ENCODE measurements around the gene POLD4.

POLD4 gene

GRCh38 chr11:67375320-67376055 lies 22.1 kb upstream of the POLD4 start:
- H3K27ac ChIP-seq (ENCODE audit: low read depth, low read length, severe bottlenecking) = no peak overlapping the region
- peaks cover 46% of the 10 kb centered on the region for H3K4me1 ChIP-seq (ENCODE audit: control insufficient read depth, insufficient read depth, low read length, poor library complexity, severe bottlenecking)
- H3K36me3 ChIP-seq (ENCODE audit: control insufficient read depth, insufficient read depth, low read length) = no peaks in the 10 kb centered on the region
- no peak overlapping the region for H3K4me3 ChIP-seq (ENCODE audit: extremely low read depth, insufficient read depth, low read length, poor library complexity, severe bottlenecking)
- WGBS, 2 experiments (ENCODE audit: insufficient coverage in 2 of 2) = 2 to 7% methylated on average over 9 to 11 of the region's 15 CpGs
- H3K9me3 ChIP-seq (ENCODE audit: control insufficient read depth, low read length) = no peaks in the 10 kb centered on the region

GRCh38 chr11:67374571-67375281 lies 21.4 kb upstream of the POLD4 start:
- H3K27ac ChIP-seq (ENCODE audit: low read depth, low read length, severe bottlenecking) = peak overlapping the region; percentile 77
- no peak overlapping the region for H3K4me3 ChIP-seq (ENCODE audit: extremely low read depth, insufficient read depth, low read length, poor library complexity, severe bottlenecking)
- no peaks in the 10 kb centered on the region for H3K9me3 ChIP-seq (ENCODE audit: control insufficient read depth, low read length)
- no peaks in the 10 kb centered on the region for H3K36me3 ChIP-seq (ENCODE audit: control insufficient read depth, insufficient read depth, low read length)
- WGBS, 2 experiments (ENCODE audit: insufficient coverage in 2 of 2) = 20% methylated on average over 1 of the region's 9 CpGs; no CpG with 5 or more reads in 1 of the 2 experiments
- H3K4me1 ChIP-seq (ENCODE audit: control insufficient read depth, insufficient read depth, low read length, poor library complexity, severe bottlenecking) = peaks cover 53% of the 10 kb centered on the region

- H3K27ac ChIP-seq (ENCODE audit: low read depth, low read length, severe bottlenecking) = peak overlapping the region; percentile 77
- H3K36me3 ChIP-seq (ENCODE audit: control insufficient read depth, insufficient read depth, low read length) = no peaks in the 10 kb centered on the region
- no peaks in the 10 kb centered on the region for H3K9me3 ChIP-seq (ENCODE audit: control insufficient read depth, low read length)
- H3K4me1 ChIP-seq (ENCODE audit: control insufficient read depth, insufficient read depth, low read length, poor library complexity, severe bottlenecking) = peaks cover 51% of the 10 kb centered on the region
- WGBS, 2 experiments (ENCODE audit: insufficient coverage in 2 of 2) = 4% methylated on average over 29 to 33 of the region's 40 CpGs
- H3K4me3 ChIP-seq (ENCODE audit: extremely low read depth, insufficient read depth, low read length, poor library complexity, severe bottlenecking) = peak overlapping the region; percentile 79
Measured at GRCh38 chr11:67373648-67374570, 20.6 kb upstream of the POLD4 start.

GRCh38 chr11:67372993-67373647 lies 19.8 kb upstream of the POLD4 start, which contains the start of gene CLCF1:
CLCF1 (minus strand) TSS chr11:67373598; CDS start chr11:67373539, 59 bp downstream.
- 0% methylated on average over 40 to 52 of the region's 76 CpGs for WGBS, 2 experiments (ENCODE audit: insufficient coverage in 2 of 2)
- H3K27ac ChIP-seq (ENCODE audit: low read depth, low read length, severe bottlenecking) = peak within 1 kb of the TSS; percentile 77
- peaks cover 47% of the 10 kb centered on the region for H3K4me1 ChIP-seq (ENCODE audit: control insufficient read depth, insufficient read depth, low read length, poor library complexity, severe bottlenecking)

GRCh38 chr11:67372321-67372992 lies 19.1 kb upstream of the POLD4 start:
- Histone ChIP-seq H3K27ac (ENCODE audit: low read depth, low read length, severe bottlenecking) (peak overlapping the region; percentile 77), H3K4me1 (ENCODE audit: control insufficient read depth, insufficient read depth, low read length, poor library complexity, severe bottlenecking) (peaks cover 47% of the 10 kb centered on the region)

More at GRCh38 chr11:67372993-67373647, 19.8 kb upstream of the POLD4 start, which contains the start of gene CLCF1:
- Histone ChIP-seq H3K36me3 (ENCODE audit: control insufficient read depth, insufficient read depth, low read length) (no peaks in the 10 kb centered on the region), H3K4me3 (ENCODE audit: extremely low read depth, insufficient read depth, low read length, poor library complexity, severe bottlenecking) (peak within 1 kb of the TSS; percentile 79), H3K9me3 (ENCODE audit: control insufficient read depth, low read length) (no peaks in the 10 kb centered on the region)

GRCh38 chr11:67371911-67372320 lies 18.6 kb upstream of the POLD4 start:
- Histone ChIP-seq H3K4me3 (ENCODE audit: extremely low read depth, insufficient read depth, low read length, poor library complexity, severe bottlenecking) (peak overlapping the region; percentile 79), H3K9me3 (ENCODE audit: control insufficient read depth, low read length) (no peaks in the 10 kb centered on the region), H3K27ac (ENCODE audit: low read depth, low read length, severe bottlenecking) (no peak overlapping the region), H3K4me1 (ENCODE audit: control insufficient read depth, insufficient read depth, low read length, poor library complexity, severe bottlenecking) (peaks cover 47% of the 10 kb centered on the region), H3K36me3 (ENCODE audit: control insufficient read depth, insufficient read depth, low read length) (no peaks in the 10 kb centered on the region)
- 15 to 50% methylated on average over 3 to 5 of the region's 16 CpGs for WGBS, 2 experiments (ENCODE audit: insufficient coverage in 2 of 2)

More at GRCh38 chr11:67372321-67372992, 19.1 kb upstream of the POLD4 start:
- Histone ChIP-seq H3K36me3 (ENCODE audit: control insufficient read depth, insufficient read depth, low read length) (no peaks in the 10 kb centered on the region), H3K9me3 (ENCODE audit: control insufficient read depth, low read length) (no peaks in the 10 kb centered on the region), H3K4me3 (ENCODE audit: extremely low read depth, insufficient read depth, low read length, poor library complexity, severe bottlenecking) (peak overlapping the region; percentile 79)
- WGBS, 2 experiments (ENCODE audit: insufficient coverage in 2 of 2) = 0% methylated on average over 27 to 58 of the region's 78 CpGs

GRCh38 chr11:67371189-67371910 lies 18.0 kb upstream of the POLD4 start:
- no peaks in the 10 kb centered on the region for H3K9me3 ChIP-seq (ENCODE audit: control insufficient read depth, low read length)
- peaks cover 47% of the 10 kb centered on the region for H3K4me1 ChIP-seq (ENCODE audit: control insufficient read depth, insufficient read depth, low read length, poor library complexity, severe bottlenecking)
- no peaks in the 10 kb centered on the region for H3K36me3 ChIP-seq (ENCODE audit: control insufficient read depth, insufficient read depth, low read length)
- H3K4me3 ChIP-seq (ENCODE audit: extremely low read depth, insufficient read depth, low read length, poor library complexity, severe bottlenecking) = peak overlapping the region; percentile 79
- 56 to 77% methylated on average over 6 to 8 of the region's 8 CpGs for WGBS, 2 experiments (ENCODE audit: insufficient coverage in 2 of 2)
- H3K27ac ChIP-seq (ENCODE audit: low read depth, low read length, severe bottlenecking) = no peak overlapping the region

- H3K4me3 ChIP-seq (ENCODE audit: extremely low read depth, insufficient read depth, low read length, poor library complexity, severe bottlenecking) = no peak overlapping the region
- H3K9me3 ChIP-seq (ENCODE audit: control insufficient read depth, low read length) = no peaks in the 10 kb centered on the region
- 67 to 69% methylated on average over 10 to 12 of the region's 14 CpGs for WGBS, 2 experiments (ENCODE audit: insufficient coverage in 2 of 2)
- H3K27ac ChIP-seq (ENCODE audit: low read depth, low read length, severe bottlenecking) = peak overlapping the region; percentile 81
- no peaks in the 10 kb centered on the region for H3K36me3 ChIP-seq (ENCODE audit: control insufficient read depth, insufficient read depth, low read length)
- peaks cover 38% of the 10 kb centered on the region for H3K4me1 ChIP-seq (ENCODE audit: control insufficient read depth, insufficient read depth, low read length, poor library complexity, severe bottlenecking)
Measured at GRCh38 chr11:67370351-67371076, 17.2 kb upstream of the POLD4 start.

GRCh38 chr11:67369801-67370284 lies 16.5 kb upstream of the POLD4 start:
- H3K4me1 ChIP-seq (ENCODE audit: control insufficient read depth, insufficient read depth, low read length, poor library complexity, severe bottlenecking) = peaks cover 37% of the 10 kb centered on the region
- 68 to 79% methylated on average over 12 of the region's 12 CpGs for WGBS, 2 experiments (ENCODE audit: insufficient coverage in 2 of 2)
- peaks cover 6% of the 10 kb centered on the region for H3K36me3 ChIP-seq (ENCODE audit: control insufficient read depth, insufficient read depth, low read length)
- no peaks in the 10 kb centered on the region for H3K9me3 ChIP-seq (ENCODE audit: control insufficient read depth, low read length)
- H3K27ac ChIP-seq (ENCODE audit: low read depth, low read length, severe bottlenecking) = peak overlapping the region; percentile 81
- H3K4me3 ChIP-seq (ENCODE audit: extremely low read depth, insufficient read depth, low read length, poor library complexity, severe bottlenecking) = no peak overlapping the region
